ENCODE data around the gene PEX26. TPM values are rescaled to one million over a fixed set of nuclear protein-coding genes. Genes with fewer than 3 reads are reported as not detected.

PEX26 gene
- total and polyA plus RNA-seq, 2 donors (not counting 1 experiment from before 2014, with no cell fraction given), result 10.9 to 33.4 TPM

GRCh38 chr22:18033204-18033998 lies 44.4 kb upstream of the PEX26 start:
- WGBS (ENCODE audit: insufficient coverage), result 90% methylated on average over 5 of the region's 6 CpGs
- no peaks in the 10 kb centered on the region for H3K79me2 ChIP-seq (ENCODE audit: control insufficient read depth, insufficient read depth, low read length)
- no peak overlapping the region for H3K27ac ChIP-seq (ENCODE audit: low read length in 2 of 2)
- Mint-ChIP-seq H3K27ac (no peak overlapping the region), H3K27me3 (no peaks in the 10 kb centered on the region), H3K4me1 (no peaks in the 10 kb centered on the region), H3K4me3 (no peak overlapping the region), H3K9me3 (ENCODE audit: insufficient read depth) (no peaks in the 10 kb centered on the region)
- no peak for ATAC-seq (ENCODE audit: low read depth)
- no peak overlapping the region for H3K4me3 ChIP-seq (ENCODE audit: control extremely low read depth in 1 of 5, extremely low read depth in 1 of 5, insufficient read depth in 1 of 5, low read depth in 2 of 5, low read length in 4 of 5)
- intact Hi-C loops (cut with micrococcal nuclease), result no loop called here
- POLR2A ChIA-PET, result no interaction called here
- H2AFZ ChIP-seq (ENCODE audit: insufficient read depth, low read depth, low read length, poor library complexity, severe bottlenecking), result no peak overlapping the region
- no peaks in the 10 kb centered on the region for H3K9me3 ChIP-seq (ENCODE audit: control extremely low read depth in 1 of 3, control insufficient read depth in 2 of 3, insufficient read depth in 1 of 3, low read length in 2 of 3)
- H4K20me1 ChIP-seq (ENCODE audit: control insufficient read depth, insufficient read depth, low read length, poor library complexity, severe bottlenecking), result no peaks in the 10 kb centered on the region
- H3K27me3 ChIP-seq (replicated peaks in 1 of 4; ENCODE audit: control extremely low read depth in 1 of 4, control insufficient read depth in 3 of 4, insufficient read depth in 4 of 4, low read length in 3 of 4), result no peaks in the 10 kb centered on the region
- no peak overlapping the region for H3K4me2 ChIP-seq (replicated peaks; ENCODE audit: low read depth, low read length, poor library complexity, severe bottlenecking)
- no peak overlapping the region for H3K9ac ChIP-seq (ENCODE audit: low read length)
- no peak for TF ChIP-seq CTCF (IDR thresholded peaks at IDR 0.05)
- DNase-seq, result no peak
- H3K36me3 ChIP-seq (replicated peaks in 1 of 2; ENCODE audit: control extremely low read depth in 1 of 2, control insufficient read depth in 1 of 2, extremely low read depth in 1 of 2, insufficient read depth in 2 of 2, low read length in 1 of 2), result no peaks in the 10 kb centered on the region
- CTCF ChIA-PET, result interaction anchor here (0.6 to 1.5 kb wide), 4 partner anchors 9 to 509 kb away, joined by 3 to 7 read pairs (median 3); partner anchors contain the start of gene MICAL3
- no peaks in the 10 kb centered on the region for H3K4me1 ChIP-seq (ENCODE audit: control insufficient read depth in 2 of 2, insufficient read depth in 2 of 2, low read length in 2 of 2)

- H3K9me3 Mint-ChIP-seq (ENCODE audit: insufficient read depth), result no peaks in the 10 kb centered on the region
- H3K27ac ChIP-seq (ENCODE audit: low read length in 2 of 2), result no peak overlapping the region
- H4K20me1 ChIP-seq (ENCODE audit: control insufficient read depth, insufficient read depth, low read length, poor library complexity, severe bottlenecking), result no peaks in the 10 kb centered on the region
- no peak for DNase-seq
- H3K9ac ChIP-seq (ENCODE audit: low read length), result no peak overlapping the region
- H3K4me3 ChIP-seq (ENCODE audit: control extremely low read depth in 1 of 5, extremely low read depth in 1 of 5, insufficient read depth in 1 of 5, low read depth in 2 of 5, low read length in 4 of 5), result no peak overlapping the region
- no peak overlapping the region for H3K4me3 Mint-ChIP-seq
- ATAC-seq (ENCODE audit: low read depth), result no peak
- no peaks in the 10 kb centered on the region for H3K36me3 ChIP-seq (replicated peaks in 1 of 2; ENCODE audit: control extremely low read depth in 1 of 2, control insufficient read depth in 1 of 2, extremely low read depth in 1 of 2, insufficient read depth in 2 of 2, low read length in 1 of 2)
- H3K4me1 ChIP-seq (ENCODE audit: control insufficient read depth in 2 of 2, insufficient read depth in 2 of 2, low read length in 2 of 2), result no peaks in the 10 kb centered on the region
- no peak overlapping the region for H3K4me2 ChIP-seq (replicated peaks; ENCODE audit: low read depth, low read length, poor library complexity, severe bottlenecking)
- CTCF ChIA-PET, result interaction anchor here (0.6 to 1.5 kb wide), 4 partner anchors 10 to 509 kb away, joined by 3 to 7 read pairs (median 3); partner anchors contain the start of gene MICAL3
- no peaks in the 10 kb centered on the region for H3K4me1 Mint-ChIP-seq
- 97% methylated on average over 3 of the region's 3 CpGs for WGBS (ENCODE audit: insufficient coverage)
- POLR2A ChIA-PET, result interaction anchor here (0.7 kb wide), 1 partner anchor 23 kb away, joined by 3 read pairs; no protein-coding TSS in a partner anchor
- TF ChIP-seq EZH2 (IDR thresholded peaks at IDR 0.05; ENCODE audit: borderline replicate concordance, insufficient read depth, low read depth, low read length, poor library complexity, severe bottlenecking) (no peak), CTCF (IDR thresholded peaks at IDR 0.05) (no peak)
- intact Hi-C loops (cut with micrococcal nuclease), result no loop called here
- no peaks in the 10 kb centered on the region for H3K9me3 ChIP-seq (ENCODE audit: control extremely low read depth in 1 of 3, control insufficient read depth in 2 of 3, insufficient read depth in 1 of 3, low read length in 2 of 3)
- no peak overlapping the region for H2AFZ ChIP-seq (ENCODE audit: insufficient read depth, low read depth, low read length, poor library complexity, severe bottlenecking)
- H3K27me3 ChIP-seq (replicated peaks in 1 of 4; ENCODE audit: control extremely low read depth in 1 of 4, control insufficient read depth in 3 of 4, insufficient read depth in 4 of 4, low read length in 3 of 4), result no peaks in the 10 kb centered on the region
- no peaks in the 10 kb centered on the region for H3K79me2 ChIP-seq (ENCODE audit: control insufficient read depth, insufficient read depth, low read length)
- H3K27me3 Mint-ChIP-seq, result no peaks in the 10 kb centered on the region
- no peak overlapping the region for H3K27ac Mint-ChIP-seq
Observed at GRCh38 chr22:18034076-18034475, 43.7 kb upstream of the PEX26 start.

Data from B cell (primary cell).